Upper lobe of left lung (tissue), 6 donors: Measurements from ENCODE around the gene RAB11FIP3. TPM values are rescaled to one million over a fixed set of nuclear protein-coding genes. Genes with fewer than 3 reads are reported as not detected.

Experiments used
- ATAC-seq, 2 donors: fragments of 200-7000 bp; cut with Tn5 transposase; one replicate each; pipeline ENCODE4 v1.9.1; 2022; ENCODE audit warnings: mild to moderate bottlenecking in 2 of 2, moderate library complexity in 2 of 2; ENCODE audit not compliant: low FRiP score in 2 of 2
- DNase-seq, 2 donors: peaks; one replicate each; pipeline ENCODE4 v3.0.0-alpha.2; 2019 to 2020
- H3K27ac ChIP-seq, 4 donors: fragments of 200-600 bp; sonication (generic); one replicate each; pipeline ENCODE4 v1.5.1; 2016 to 2019
- H3K27me3 ChIP-seq, 4 donors: fragments of 200-600 bp; sonication (generic); one replicate each; pipeline ENCODE4 v1.5.1; 2017 to 2019
- H3K36me3 ChIP-seq, 4 donors: fragments of 200-600 bp; sonication (generic); one replicate each; pipeline ENCODE4 v1.5.1; 2016 to 2019
- H3K4me1 ChIP-seq, 4 donors: fragments of 200-600 bp; sonication (generic); one replicate each; pipeline ENCODE4 v1.5.1; 2018 to 2019
- H3K4me3 ChIP-seq, 4 donors: fragments of 200-600 bp; sonication (generic); one replicate each; pipeline ENCODE4 v1.5.1; 2017 to 2019; ENCODE audit warnings: mild to moderate bottlenecking in 2 of 4, moderate library complexity in 1 of 4
- H3K9me3 ChIP-seq, 4 donors: fragments of 200-600 bp; sonication (generic); one replicate each; pipeline ENCODE4 v1.5.1; 2018 to 2019
- EP300 ChIP-seq, 4 donors: sonication (generic); formaldehyde crosslinking; IDR thresholded peaks; one replicate each; pipeline ENCODE4 v1.5.1; 2017; ENCODE audit warnings: antibody characterized with exemption in 4 of 4, control low read depth in 2 of 4
- POLR2A ChIP-seq, 4 donors: fragments of 450-650 bp; IDR thresholded peaks; one replicate each; pipeline ENCODE4 v1.5.1; 2016 to 2017; ENCODE audit warnings: antibody characterized with exemption in 4 of 4, mild to moderate bottlenecking in 2 of 4
- POLR2AphosphoS5 ChIP-seq, 2 donors: sonication (generic); formaldehyde crosslinking; IDR thresholded peaks; one replicate each; pipeline ENCODE4 v1.5.1; 2017; ENCODE audit warnings: antibody characterized with exemption in 2 of 2
- WGBS, 2 donors: methylation state at CpG; one replicate each; pipeline ENCODE4 v1.1.5; 2017 to 2018; 5-methylcytosine and 5-hydroxymethylcytosine counted together
- total RNA-seq, 6 donors: library from RNA; depleted of rRNA in 4 of 6; stranded (reverse); fragments of >200 nt in 4 of 6; gene quantifications; one replicate each; pipeline versions ENCODE4 v1.1.0 to v1.2.1, GENCODE V29; 2016 to 2021
- TF ChIP-seq, protein P1 (sequence below), 6 experiments: fragments of 450-650 bp in 4 of 6; fragments of 200-600 bp in 2 of 6; sonication (generic) in 2 of 6; IDR thresholded peaks; one replicate each; pipeline ENCODE4 v1.5.1; 2016 to 2019; ENCODE audit warnings: antibody characterized with exemption in 6 of 6
- donor health status: DM: no; HTN: no; CAD: no; lungs with moderate emphysema.
- donor health status: DM: no; HTN: yes; CAD: no; lungs with severe emphysema.

The RAB11FIP3 gene
- total RNA-seq, 6 donors from 2014 or later, result 38.9 to 95.3 (median 43.8) TPM

DNA sequence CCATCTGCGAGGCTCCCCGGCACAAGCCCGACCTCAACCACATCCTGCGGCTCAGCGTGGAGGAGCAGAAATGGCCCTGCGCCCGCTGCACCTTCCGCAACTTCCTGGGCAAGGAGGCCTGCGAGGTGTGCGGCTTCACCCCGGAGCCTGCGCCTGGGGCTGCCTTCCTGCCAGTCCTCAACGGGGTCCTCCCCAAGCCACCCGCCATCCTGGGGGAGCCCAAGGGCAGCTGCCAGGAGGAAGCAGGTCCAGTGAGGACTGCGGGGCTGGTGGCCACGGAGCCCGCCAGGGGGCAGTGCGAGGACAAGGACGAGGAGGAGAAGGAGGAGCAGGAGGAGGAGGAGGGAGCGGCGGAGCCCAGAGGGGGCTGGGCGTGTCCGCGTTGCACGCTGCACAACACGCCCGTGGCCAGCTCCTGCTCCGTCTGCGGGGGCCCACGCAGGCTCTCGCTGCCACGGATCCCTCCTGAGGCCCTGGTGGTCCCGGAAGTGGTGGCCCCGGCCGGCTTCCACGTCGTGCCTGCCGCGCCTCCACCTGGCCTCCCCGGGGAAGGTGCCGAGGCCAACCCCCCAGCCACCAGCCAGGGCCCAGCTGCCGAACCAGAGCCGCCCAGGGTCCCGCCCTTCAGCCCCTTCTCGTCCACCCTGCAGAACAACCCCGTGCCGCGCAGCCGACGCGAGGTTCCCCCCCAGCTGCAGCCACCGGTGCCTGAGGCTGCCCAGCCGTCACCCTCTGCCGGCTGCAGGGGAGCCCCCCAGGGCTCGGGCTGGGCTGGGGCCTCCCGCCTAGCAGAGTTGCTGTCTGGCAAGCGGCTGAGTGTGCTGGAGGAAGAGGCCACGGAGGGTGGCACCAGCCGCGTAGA, 121.7 kb downstream of the RAB11FIP3 start:
- peak; percentile 63 to 93 for DNase-seq
- Histone ChIP-seq H3K36me3 (peaks cover 3 to 53% (median 36%) of the 10 kb centered on the region in 4 donors), H3K27me3 (no peaks in the 10 kb centered on the region), H3K9me3 (no peaks in the 10 kb centered on the region), H3K4me3 (peak overlapping the region in 1 of 4 donors; percentile 8), H3K27ac (no peak overlapping the region), H3K4me1 (peaks cover 0 to 13% (median 0%) of the 10 kb centered on the region in 4 donors)
- ATAC-seq, result peak; percentile 35 to 80
- 73 to 74% methylated on average over 41 to 55 of the region's 60 CpGs for WGBS, 2 donors
- TF ChIP-seq EP300 (IDR thresholded peaks at IDR 0.05), result no peak
- TF ChIP-seq, protein P1, sequence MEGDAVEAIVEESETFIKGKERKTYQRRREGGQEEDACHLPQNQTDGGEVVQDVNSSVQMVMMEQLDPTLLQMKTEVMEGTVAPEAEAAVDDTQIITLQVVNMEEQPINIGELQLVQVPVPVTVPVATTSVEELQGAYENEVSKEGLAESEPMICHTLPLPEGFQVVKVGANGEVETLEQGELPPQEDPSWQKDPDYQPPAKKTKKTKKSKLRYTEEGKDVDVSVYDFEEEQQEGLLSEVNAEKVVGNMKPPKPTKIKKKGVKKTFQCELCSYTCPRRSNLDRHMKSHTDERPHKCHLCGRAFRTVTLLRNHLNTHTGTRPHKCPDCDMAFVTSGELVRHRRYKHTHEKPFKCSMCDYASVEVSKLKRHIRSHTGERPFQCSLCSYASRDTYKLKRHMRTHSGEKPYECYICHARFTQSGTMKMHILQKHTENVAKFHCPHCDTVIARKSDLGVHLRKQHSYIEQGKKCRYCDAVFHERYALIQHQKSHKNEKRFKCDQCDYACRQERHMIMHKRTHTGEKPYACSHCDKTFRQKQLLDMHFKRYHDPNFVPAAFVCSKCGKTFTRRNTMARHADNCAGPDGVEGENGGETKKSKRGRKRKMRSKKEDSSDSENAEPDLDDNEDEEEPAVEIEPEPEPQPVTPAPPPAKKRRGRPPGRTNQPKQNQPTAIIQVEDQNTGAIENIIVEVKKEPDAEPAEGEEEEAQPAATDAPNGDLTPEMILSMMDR (IDR thresholded peaks at IDR 0.05), result peak in 4 of 6 experiments; percentile 42 to 67 (median 56)

DNA sequence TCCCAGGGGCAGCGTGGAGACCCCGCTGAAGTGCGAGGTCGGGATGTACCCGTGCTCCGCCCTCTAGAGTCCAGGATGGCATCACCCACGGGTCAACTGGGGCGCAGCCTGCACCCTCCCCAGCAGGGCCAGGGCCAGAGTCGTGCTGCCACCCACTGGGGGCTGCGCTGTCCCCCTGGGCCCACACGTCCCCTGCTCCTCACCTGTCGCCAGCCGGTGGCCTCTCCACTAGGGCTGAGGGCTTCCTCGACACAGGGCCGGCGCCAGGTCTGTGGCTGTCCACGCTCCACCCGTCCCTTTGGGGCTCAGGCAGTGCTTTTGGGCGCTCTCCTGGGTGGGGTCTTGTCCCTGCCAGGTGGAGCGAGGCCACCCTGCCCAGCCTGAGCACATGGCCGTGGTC, 123.1 kb downstream of the RAB11FIP3 start:
- Histone ChIP-seq H3K36me3 (peaks cover 9 to 66% (median 48%) of the 10 kb centered on the region in 4 donors), H3K4me3 (no peak overlapping the region), H3K4me1 (peaks cover 0 to 13% (median 0%) of the 10 kb centered on the region in 4 donors), H3K9me3 (no peaks in the 10 kb centered on the region), H3K27me3 (no peaks in the 10 kb centered on the region), H3K27ac (no peak overlapping the region)
- DNase-seq, result no peak
- no peak for TF ChIP-seq EP300 (IDR thresholded peaks at IDR 0.05)
- TF ChIP-seq POLR2A (IDR thresholded peaks at IDR 0.05), result no peak
- TF ChIP-seq, protein P1 (IDR thresholded peaks at IDR 0.05), result no peak
- TF ChIP-seq POLR2AphosphoS5 (IDR thresholded peaks at IDR 0.05), result no peak
- no peak for ATAC-seq
- WGBS, 2 donors, result 93 to 100% methylated on average over 1 to 21 of the region's 21 CpGs

DNA sequence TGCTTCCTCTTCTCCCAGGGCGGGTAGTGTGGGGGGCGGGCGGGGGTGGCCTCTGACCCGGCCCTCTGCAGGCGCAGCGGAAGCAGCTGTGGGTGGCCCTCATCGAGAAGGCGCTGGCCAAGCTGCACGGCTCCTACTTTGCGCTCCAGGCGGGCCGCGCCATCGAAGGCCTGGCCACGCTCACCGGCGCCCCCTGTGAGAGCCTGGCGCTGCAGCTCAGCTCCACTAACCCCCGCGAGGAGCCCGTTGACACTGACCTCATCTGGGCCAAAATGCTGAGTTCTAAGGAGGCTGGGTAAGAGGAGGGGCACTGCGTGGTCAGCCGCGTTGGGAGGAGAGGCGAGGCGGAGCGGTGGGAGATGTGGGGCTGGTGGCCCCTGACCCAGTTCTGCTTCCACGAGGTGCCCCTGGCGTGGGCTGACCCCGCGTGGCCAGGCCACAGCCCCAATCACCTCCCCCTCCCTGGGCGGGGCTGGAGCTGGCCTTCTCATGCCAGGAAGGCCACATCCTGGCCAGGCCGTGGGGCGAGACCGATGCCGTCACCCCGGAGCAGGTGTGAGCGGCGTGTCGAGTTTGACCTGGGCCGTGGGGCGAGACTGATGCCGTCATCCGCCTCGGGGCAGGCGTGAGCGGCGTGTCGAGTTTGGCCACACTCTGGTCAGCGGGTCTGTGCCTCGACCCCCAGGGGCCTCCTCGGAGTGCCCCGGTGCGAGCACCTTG, 124.3 kb downstream of the RAB11FIP3 start:
- Histone ChIP-seq H3K4me3 (no peak overlapping the region), H3K36me3 (peaks cover 9 to 72% (median 55%) of the 10 kb centered on the region in 4 donors), H3K27ac (no peak overlapping the region), H3K4me1 (peaks cover 0 to 13% (median 0%) of the 10 kb centered on the region in 4 donors), H3K9me3 (no peaks in the 10 kb centered on the region), H3K27me3 (no peaks in the 10 kb centered on the region)
- DNase-seq (no peak), ATAC-seq (no peak)
- WGBS, 2 donors, result 96 to 97% methylated on average over 11 to 50 of the region's 54 CpGs
- TF ChIP-seq POLR2A (IDR thresholded peaks at IDR 0.05) (no peak), EP300 (IDR thresholded peaks at IDR 0.05) (no peak)

DNA sequence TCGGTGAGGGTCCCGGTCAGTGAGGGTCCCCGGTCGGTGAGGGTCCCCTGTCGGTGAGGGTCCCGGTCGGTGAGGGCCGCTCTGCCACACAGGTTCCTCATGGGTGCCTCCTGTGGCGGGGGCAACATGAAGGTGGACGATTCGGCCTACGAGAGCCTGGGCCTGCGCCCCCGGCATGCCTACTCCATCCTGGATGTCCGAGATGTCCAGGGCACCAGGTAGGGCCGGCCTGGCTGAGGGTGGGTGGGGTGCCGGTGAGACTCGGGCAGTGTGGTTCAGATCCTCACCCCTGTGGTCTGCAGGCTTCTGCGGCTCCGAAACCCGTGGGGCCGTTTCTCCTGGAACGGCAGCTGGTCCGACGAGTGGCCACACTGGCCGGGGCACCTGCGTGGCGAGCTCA, 125.8 kb downstream of the RAB11FIP3 start:
- WGBS, 2 donors, result 93 to 99% methylated on average over 15 to 26 of the region's 28 CpGs
- no peak overlapping the region for H3K4me3 ChIP-seq
- no peaks in the 10 kb centered on the region for H3K27me3 ChIP-seq
- H3K27ac ChIP-seq, result no peak overlapping the region
- H3K9me3 ChIP-seq, result no peaks in the 10 kb centered on the region
- peaks cover 0 to 13% (median 0%) of the 10 kb centered on the region in 4 donors for H3K4me1 ChIP-seq
- no peak for TF ChIP-seq EP300 (IDR thresholded peaks at IDR 0.05)
- no peak for TF ChIP-seq POLR2A (IDR thresholded peaks at IDR 0.05)
- TF ChIP-seq, protein P1 (IDR thresholded peaks at IDR 0.05), result no peak
- TF ChIP-seq POLR2AphosphoS5 (IDR thresholded peaks at IDR 0.05), result no peak
- no peak for ATAC-seq
- peaks cover 9 to 66% (median 53%) of the 10 kb centered on the region in 4 donors for H3K36me3 ChIP-seq
- no peak for DNase-seq

DNA sequence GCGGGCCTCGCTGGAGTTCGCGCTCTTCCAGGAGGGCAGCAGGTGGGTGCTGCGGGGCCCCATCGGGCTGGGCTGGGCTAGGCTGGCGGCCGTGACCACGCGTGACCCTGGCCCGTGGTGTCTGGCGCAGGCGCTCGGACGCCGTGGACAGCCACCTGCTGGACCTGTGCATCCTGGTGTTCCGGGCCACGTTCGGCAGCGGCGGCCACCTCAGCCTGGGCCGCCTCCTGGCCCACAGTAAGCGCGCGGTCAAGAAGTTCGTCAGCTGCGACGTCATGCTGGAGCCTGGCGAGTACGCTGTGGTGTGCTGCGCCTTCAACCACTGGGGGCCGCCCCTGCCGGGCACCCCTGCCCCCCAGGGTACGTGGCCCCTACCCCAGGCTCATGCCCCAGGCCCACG, 126.7 kb downstream of the RAB11FIP3 start:
- H3K9me3 ChIP-seq, result no peaks in the 10 kb centered on the region
- ATAC-seq, result no peak

More for the DNA sequence above, 126.7 kb downstream of the RAB11FIP3 start:
- no peak for DNase-seq
- 92 to 99% methylated on average over 11 to 15 of the region's 35 CpGs for WGBS, 2 donors
- Histone ChIP-seq H3K4me3 (no peak overlapping the region), H3K36me3 (peaks cover 9 to 60% (median 53%) of the 10 kb centered on the region in 4 donors), H3K4me1 (peaks cover 0 to 7% (median 0%) of the 10 kb centered on the region in 4 donors), H3K27ac (no peak overlapping the region), H3K27me3 (no peaks in the 10 kb centered on the region)
- no peak for TF ChIP-seq POLR2A (IDR thresholded peaks at IDR 0.05)
- TF ChIP-seq EP300 (IDR thresholded peaks at IDR 0.05), result no peak
- no peak for TF ChIP-seq POLR2AphosphoS5 (IDR thresholded peaks at IDR 0.05)
- TF ChIP-seq, protein P1 (IDR thresholded peaks at IDR 0.05), result no peak
